H9 (cell line): ENCODE measurements around the gene ADAMTS17. TPM values are rescaled to one million over a fixed set of nuclear protein-coding genes. Genes with fewer than 3 reads are reported as not detected.

Experiments
- DNase-seq: peaks from one replicate; pipeline ENCODE4 v3.0.0-alpha.2; 2017
- H2AFZ ChIP-seq: one replicate; pipeline ENCODE4 v1.6.1; 2013; ENCODE audit warnings: mild to moderate bottlenecking, low read length, control low read depth, moderate library complexity
- H2AK5ac ChIP-seq: 2 replicates; pipeline ENCODE4 v1.6.1; 2013; ENCODE audit warnings: low read length, control low read depth, mixed read lengths; ENCODE audit not compliant: insufficient read length
- H2BK120ac ChIP-seq: one replicate; pipeline ENCODE4 v1.6.1; 2013; ENCODE audit warnings: low read depth, mild to moderate bottlenecking, low read length, control low read depth, inconsistent platforms; ENCODE audit not compliant: poor library complexity, severe bottlenecking
- H2BK12ac ChIP-seq: 2 replicates; pipeline ENCODE4 v1.6.1; 2013; ENCODE audit warnings: low read length, control low read depth, mixed read lengths, low read depth; ENCODE audit not compliant: insufficient read length
- H2BK15ac ChIP-seq: 2 replicates; pipeline ENCODE4 v1.6.1; 2013; ENCODE audit warnings: low read depth, low read length, control low read depth
- H2BK20ac ChIP-seq: one replicate; pipeline ENCODE4 v1.6.1; 2013; ENCODE audit warnings: low read depth, mild to moderate bottlenecking, low read length, control low read depth, inconsistent platforms; ENCODE audit not compliant: poor library complexity, severe bottlenecking
- H2BK5ac ChIP-seq: 2 replicates; pipeline ENCODE4 v1.6.1; 2013; ENCODE audit warnings: low read length, control low read depth, mixed read lengths; ENCODE audit not compliant: insufficient read length
- H3K14ac ChIP-seq: 2 replicates; pipeline ENCODE4 v1.6.1; 2013; ENCODE audit warnings: low read length, control low read depth; ENCODE audit not compliant: insufficient read depth
- H3K18ac ChIP-seq: 2 replicates; pipeline ENCODE4 v1.6.1; 2013; ENCODE audit warnings: low read depth, mild to moderate bottlenecking, mixed read lengths, low read length, control low read depth; ENCODE audit not compliant: insufficient read length
- H3K23ac ChIP-seq: 2 replicates; pipeline ENCODE4 v1.6.1; 2013; ENCODE audit warnings: low read length, control low read depth, mixed read lengths, low read depth; ENCODE audit not compliant: insufficient read length
- H3K23me2 ChIP-seq: 2 replicates; pipeline ENCODE4 v1.6.1; 2013; ENCODE audit warnings: low read depth, mild to moderate bottlenecking, mixed read lengths, low read length, control low read depth; ENCODE audit not compliant: insufficient read length, poor library complexity, severe bottlenecking
- H3K27ac ChIP-seq: 2 replicates; pipeline ENCODE4 v1.5.1; 2013; ENCODE audit warnings: low read length, control low read depth, mixed read lengths, low read depth; ENCODE audit not compliant: insufficient read length
- H3K27me3 ChIP-seq: 2 replicates; pipeline ENCODE4 v1.6.1; 2013; ENCODE audit warnings: low read length, control low read depth, inconsistent platforms; ENCODE audit not compliant: insufficient read depth
- H3K4ac ChIP-seq: 2 replicates; pipeline ENCODE4 v1.6.1; 2013; ENCODE audit warnings: low read depth, mild to moderate bottlenecking, control low read depth, inconsistent platforms, low read length, moderate library complexity
- H3K4me1 ChIP-seq: 2 replicates; pipeline ENCODE4 v1.6.1; 2013; ENCODE audit warnings: low read length, control low read depth, inconsistent platforms; ENCODE audit not compliant: insufficient read depth
- H3K4me2 ChIP-seq: 2 replicates; pipeline ENCODE4 v1.6.1; 2013; ENCODE audit warnings: low read length, control low read depth, mixed read lengths; ENCODE audit not compliant: insufficient read length, insufficient read depth
- H3K56ac ChIP-seq: 2 replicates; pipeline ENCODE4 v1.6.1; 2013; ENCODE audit warnings: low read depth, mild to moderate bottlenecking, mixed read lengths, low read length, control low read depth; ENCODE audit not compliant: insufficient read length
- H3K79me1 ChIP-seq: 2 replicates; pipeline ENCODE4 v1.6.1; 2013; ENCODE audit warnings: low read depth, mild to moderate bottlenecking, moderate library complexity, low read length, control low read depth, inconsistent platforms; ENCODE audit not compliant: insufficient read depth, poor library complexity, severe bottlenecking
- H3K79me2 ChIP-seq: 2 replicates; pipeline ENCODE4 v1.6.1; 2013; ENCODE audit warnings: low read length, control low read depth, inconsistent platforms; ENCODE audit not compliant: insufficient read depth
- H3K9ac ChIP-seq: 2 replicates; pipeline ENCODE4 v1.6.1; 2013; ENCODE audit warnings: low read length, control low read depth, mixed read lengths; ENCODE audit not compliant: insufficient read length; ENCODE audit errors: extremely low read depth
- H3K9me3 ChIP-seq: one replicate; pipeline ENCODE4 v1.6.1; 2013; ENCODE audit warnings: low read depth, low read length, inconsistent platforms; ENCODE audit not compliant: control insufficient read depth
- H3T11ph ChIP-seq: one replicate; pipeline ENCODE4 v1.6.1; 2013; ENCODE audit warnings: mild to moderate bottlenecking, low read length, control low read depth, inconsistent platforms
- H4K20me1 ChIP-seq: one replicate; pipeline ENCODE4 v1.6.1; 2013; ENCODE audit not compliant: control insufficient read depth, insufficient read length, insufficient read depth
- H4K5ac ChIP-seq: 2 replicates; pipeline ENCODE4 v1.6.1; 2013; ENCODE audit warnings: low read depth, mild to moderate bottlenecking, mixed read lengths, low read length, control low read depth; ENCODE audit not compliant: insufficient read length
- H4K8ac ChIP-seq: replicated peaks from 2 replicates; pipeline ENCODE4 v1.6.1; 2013; ENCODE audit warnings: low read length, control low read depth, mixed read lengths, low read depth; ENCODE audit not compliant: insufficient read length
- H4K91ac ChIP-seq: 2 replicates; pipeline ENCODE4 v1.6.1; 2013; ENCODE audit warnings: low read depth, mild to moderate bottlenecking, moderate library complexity, mixed read lengths, low read length, control low read depth; ENCODE audit not compliant: insufficient read length
- H3K27ac Mint-ChIP-seq, 3 experiments: 2 replicates in 2 of 3; 3 replicates in 1 of 3; pipeline ENCODE4 v1.8.0; 2020 to 2021; ENCODE audit warnings: mixed read lengths in 3 of 3, mild to moderate bottlenecking in 1 of 3, moderate library complexity in 1 of 3
- H3K27me3 Mint-ChIP-seq: 2 replicates; pipeline ENCODE4 v1.8.0; 2021; ENCODE audit warnings: low read depth, mild to moderate bottlenecking, moderate library complexity, mixed read lengths
- H3K36me3 Mint-ChIP-seq, 3 experiments: 2 replicates in 2 of 3; 3 replicates in 1 of 3; pipeline ENCODE4 v1.8.0; 2020 to 2021; ENCODE audit warnings: low read depth in 3 of 3, mixed read lengths in 3 of 3; ENCODE audit not compliant: insufficient read depth in 1 of 3
- H3K4me1 Mint-ChIP-seq, 2 experiments: 2 replicates each; pipeline ENCODE4 v1.8.0; 2020; ENCODE audit warnings: mixed read lengths in 2 of 2
- H3K4me3 Mint-ChIP-seq, 2 experiments: 2 replicates in 1 of 2; 3 replicates in 1 of 2; pipeline ENCODE4 v1.8.0; 2020 to 2021; ENCODE audit warnings: mild to moderate bottlenecking in 2 of 2, mixed read lengths in 2 of 2, moderate library complexity in 1 of 2
- H3K9me3 Mint-ChIP-seq, 2 experiments: 2 replicates in 1 of 2; 3 replicates in 1 of 2; pipeline ENCODE4 v1.8.0; 2020; ENCODE audit warnings: mild to moderate bottlenecking in 2 of 2, mixed read lengths in 2 of 2, moderate library complexity in 1 of 2
- WGBS: extraction: QIAGEN DNeasy Blood & Tissue Kit; methylation state at CpG from one replicate; pipeline ENCODE4 v1.1.7; 2013; ENCODE audit warnings: missing lambda C conversion rate, low lambda C conversion rate, mixed read lengths; ENCODE audit not compliant: insufficient read length; ENCODE audit errors: extremely low coverage; 5-methylcytosine and 5-hydroxymethylcytosine counted together
- total RNA-seq: library from RNA; stranded (reverse); gene quantifications from 2 replicates; pipeline ENCODE4 v1.2.1, GENCODE V29; 2021
- TF ChIP-seq, protein P1 (sequence below): fragments of 200-600 bp; sonication (generic); conservative IDR thresholded peaks from 3 replicates; pipeline ENCODE4 v1.8.0; 2021; ENCODE audit warnings: antibody characterized with exemption, mild to moderate bottlenecking

The ADAMTS17 gene
- total RNA-seq, 1 experiment from 2014 or later = 2.9 TPM

DNA sequence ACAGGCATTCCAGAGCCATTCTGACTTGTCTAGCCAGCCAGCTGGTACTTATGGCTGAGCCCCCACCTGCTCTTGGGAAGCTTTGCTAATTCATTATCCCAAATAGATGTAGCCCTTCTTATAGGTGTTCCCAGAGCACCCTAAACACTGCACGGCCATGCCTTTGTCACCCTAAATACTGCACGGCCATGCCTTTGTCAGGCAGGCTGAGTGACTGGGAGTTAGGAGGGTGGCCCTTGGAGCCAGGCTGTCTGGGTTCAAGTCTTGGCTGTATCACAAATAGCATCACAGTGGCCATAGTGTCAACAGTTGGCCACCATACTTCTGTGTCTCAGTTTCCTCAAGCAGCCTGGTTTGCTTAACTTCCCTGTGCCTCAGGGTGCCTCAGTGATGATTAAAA is 292.3 kb downstream of the ADAMTS17 start:
- H3K27me3 ChIP-seq = no peaks in the 10 kb centered on the region
- no peak overlapping the region for H3K14ac ChIP-seq
- H3K9me3 ChIP-seq = peaks cover 10% of the 10 kb centered on the region
- no peak overlapping the region for H2AFZ ChIP-seq
- no peak overlapping the region for H3K18ac ChIP-seq
- no peak overlapping the region for H2BK12ac ChIP-seq
- no peak overlapping the region for H3K9ac ChIP-seq
- H3K9me3 Mint-ChIP-seq = peaks cover 11 to 20% of the 10 kb centered on the region in 2 experiments
- DNase-seq = no peak
- no peak overlapping the region for H4K91ac ChIP-seq
- no peak overlapping the region for H3K27ac Mint-ChIP-seq
- no peaks in the 10 kb centered on the region for H3K79me1 ChIP-seq
- H3K23me2 ChIP-seq = no peaks in the 10 kb centered on the region
- H3K36me3 Mint-ChIP-seq = peaks cover 0 to 15% (median 11%) of the 10 kb centered on the region in 3 experiments; a peak in 6 of 7 replicates
- no CpG with 5 or more reads among the region's 2 CpGs for WGBS
- H3K4ac ChIP-seq = no peak overlapping the region
- H3K4me2 ChIP-seq = no peak overlapping the region
- no peaks in the 10 kb centered on the region for H4K20me1 ChIP-seq
- no peak overlapping the region for H3T11ph ChIP-seq
- H3K27me3 Mint-ChIP-seq = peaks cover 3% of the 10 kb centered on the region; the same call in 1 of the 2 replicates
- no peak overlapping the region for H2BK120ac ChIP-seq
- no peak overlapping the region for H3K56ac ChIP-seq
- H3K23ac ChIP-seq = no peak overlapping the region
- no peak overlapping the region for H2AK5ac ChIP-seq
- H3K79me2 ChIP-seq = no peaks in the 10 kb centered on the region
- H4K5ac ChIP-seq = no peak overlapping the region
- TF ChIP-seq, protein P1, sequence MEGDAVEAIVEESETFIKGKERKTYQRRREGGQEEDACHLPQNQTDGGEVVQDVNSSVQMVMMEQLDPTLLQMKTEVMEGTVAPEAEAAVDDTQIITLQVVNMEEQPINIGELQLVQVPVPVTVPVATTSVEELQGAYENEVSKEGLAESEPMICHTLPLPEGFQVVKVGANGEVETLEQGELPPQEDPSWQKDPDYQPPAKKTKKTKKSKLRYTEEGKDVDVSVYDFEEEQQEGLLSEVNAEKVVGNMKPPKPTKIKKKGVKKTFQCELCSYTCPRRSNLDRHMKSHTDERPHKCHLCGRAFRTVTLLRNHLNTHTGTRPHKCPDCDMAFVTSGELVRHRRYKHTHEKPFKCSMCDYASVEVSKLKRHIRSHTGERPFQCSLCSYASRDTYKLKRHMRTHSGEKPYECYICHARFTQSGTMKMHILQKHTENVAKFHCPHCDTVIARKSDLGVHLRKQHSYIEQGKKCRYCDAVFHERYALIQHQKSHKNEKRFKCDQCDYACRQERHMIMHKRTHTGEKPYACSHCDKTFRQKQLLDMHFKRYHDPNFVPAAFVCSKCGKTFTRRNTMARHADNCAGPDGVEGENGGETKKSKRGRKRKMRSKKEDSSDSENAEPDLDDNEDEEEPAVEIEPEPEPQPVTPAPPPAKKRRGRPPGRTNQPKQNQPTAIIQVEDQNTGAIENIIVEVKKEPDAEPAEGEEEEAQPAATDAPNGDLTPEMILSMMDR = no peak
- H3K4me1 ChIP-seq = no peaks in the 10 kb centered on the region
- H3K4me3 Mint-ChIP-seq = no peak overlapping the region
- no peak overlapping the region for H2BK15ac ChIP-seq
- H4K8ac ChIP-seq = no peak overlapping the region
- no peak overlapping the region for H2BK20ac ChIP-seq
- H2BK5ac ChIP-seq = no peak overlapping the region
- H3K27ac ChIP-seq = no peak overlapping the region
- H3K4me1 Mint-ChIP-seq = peaks cover 19 to 24% of the 10 kb centered on the region in 2 experiments
